CD4-positive, alpha-beta T cell (primary cell): ENCODE results near the gene TENM4. TPM values are rescaled to one million over a fixed set of nuclear protein-coding genes. Genes with fewer than 3 reads are reported as not detected.

Experiments used
- ATAC-seq: fragments of 200-7000 bp; cut with Tn5 transposase; one replicate; pipeline ENCODE4 v1.10.0; 2022; ENCODE audit warnings: mild to moderate bottlenecking; ENCODE audit not compliant: poor library complexity
- CTCF ChIA-PET: fragments of 350-600 bp; sonication (Branson Sonifier 250); formaldehyde crosslinking; loops from one replicate; lab custom pipeline; 2021; ENCODE audit warnings: antibody characterized with exemption, inconsistent platforms; lab: Charles Lee
- POLR2A ChIA-PET: fragments of 350-600 bp; sonication (Branson Sonifier 250); formaldehyde crosslinking; loops from one replicate; lab custom pipeline; 2021; ENCODE audit warnings: antibody characterized with exemption, inconsistent platforms; lab: Charles Lee
- DNase-seq, 14 experiments: peaks; one replicate each; pipeline ENCODE4 v3.0.0-alpha.2; 2013 to 2020; ENCODE audit warnings: mixed read lengths in 2 of 14
- H3K27ac ChIP-seq, 2 donors: one replicate each; pipeline versions ENCODE4 v1.5.1 to v1.7.0; 2013; ENCODE audit warnings: low read length in 2 of 2, low read depth in 1 of 2, mild to moderate bottlenecking in 1 of 2
- H3K27me3 ChIP-seq, 2 experiments: 1 replicate in 1 of 2; 2 replicates in 1 of 2; pipeline versions ENCODE4 v1.6.1 to v1.7.0; 2013; ENCODE audit warnings: low read length in 2 of 2, control low read depth in 1 of 2, mild to moderate bottlenecking in 1 of 2, moderate library complexity in 1 of 2; ENCODE audit not compliant: insufficient read depth in 2 of 2, control insufficient read depth in 1 of 2
- H3K36me3 ChIP-seq: one replicate; pipeline ENCODE4 v1.6.1; 2013; ENCODE audit warnings: low read length, control low read depth; ENCODE audit not compliant: insufficient read depth
- H3K4me1 ChIP-seq: one replicate; pipeline ENCODE4 v1.6.1; 2013; ENCODE audit warnings: low read length, control low read depth; ENCODE audit not compliant: insufficient read depth
- H3K4me3 ChIP-seq: one replicate; pipeline ENCODE4 v1.5.1; 2013; ENCODE audit warnings: mild to moderate bottlenecking, low read length, moderate library complexity
- H3K9me3 ChIP-seq, 2 experiments: 1 replicate in 1 of 2; 2 replicates in 1 of 2; pipeline versions ENCODE4 v1.6.1 to v1.7.0; 2013; ENCODE audit warnings: low read length in 2 of 2, mild to moderate bottlenecking in 2 of 2, control low read depth in 1 of 2, moderate library complexity in 1 of 2; ENCODE audit not compliant: control insufficient read depth in 1 of 2, insufficient read depth in 1 of 2
- H3K27ac Mint-ChIP-seq: one replicate; pipeline ENCODE4 v1.8.0; 2020; ENCODE audit warnings: mixed read lengths
- H3K27me3 Mint-ChIP-seq: one replicate; pipeline ENCODE4 v1.8.0; 2021; ENCODE audit warnings: mixed read lengths
- H3K36me3 Mint-ChIP-seq: one replicate; pipeline ENCODE4 v1.8.0; 2021; ENCODE audit warnings: low read depth, mixed read lengths
- H3K4me1 Mint-ChIP-seq: one replicate; pipeline ENCODE4 v1.8.0; 2021; ENCODE audit warnings: low read depth, mixed read lengths
- H3K4me3 Mint-ChIP-seq: one replicate; pipeline ENCODE4 v1.8.0; 2020; ENCODE audit warnings: mild to moderate bottlenecking, mixed read lengths
- H3K9me3 Mint-ChIP-seq: one replicate; pipeline ENCODE4 v1.8.0; 2020; ENCODE audit warnings: mixed read lengths
- intact Hi-C, 2 experiments: fragments of 100-400 bp; cut with DNase I in 1 of 2; cut with micrococcal nuclease in 1 of 2; formaldehyde crosslinking; loops; one replicate each; pipeline versions ENCODE4 v1.15.1 to v1.9.0; 2023 to 2025; cut with DNase I, micrococcal nuclease
- total RNA-seq, 174 experiments: library from RNA in 2 of 174; stranded (reverse) in 2 of 174; gene quantifications; one replicate each; pipeline ENCODE4 v1.2.3 and lab custom pipeline; 2021 to 2026
- TF ChIP-seq, protein P1 (sequence below): fragments of 200-600 bp; IDR thresholded peaks from one replicate; pipeline ENCODE4 v1.8.0; 2022; ENCODE audit warnings: antibody characterized with exemption, mild to moderate bottlenecking

Gene TENM4
- total RNA-seq, 2 experiments from 2014 or later, result 0.22 to 0.31 TPM

DNA sequence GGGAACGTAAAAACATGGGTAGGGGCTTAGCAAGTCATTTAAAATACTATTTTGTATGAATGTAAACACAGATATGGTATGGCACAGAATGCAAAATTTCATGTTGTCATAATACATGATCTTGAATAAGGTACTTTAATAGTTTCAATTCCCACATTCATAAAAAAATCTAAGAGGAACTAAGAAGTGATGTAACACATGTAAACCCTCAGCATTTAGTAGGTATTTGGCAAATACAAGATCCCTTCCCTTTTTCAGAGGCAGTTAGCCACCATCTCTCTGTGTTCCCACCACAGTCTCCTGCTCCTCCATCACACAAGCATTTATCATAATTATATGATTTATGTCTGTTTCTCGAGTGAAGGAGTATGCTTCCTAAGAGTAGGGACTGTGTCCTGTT is 251.8 kb downstream of the TENM4 start:
- H3K4me1 ChIP-seq, result no peaks in the 10 kb centered on the region
- Mint-ChIP-seq H3K4me3 (no peak overlapping the region), H3K9me3 (no peaks in the 10 kb centered on the region), H3K4me1 (no peaks in the 10 kb centered on the region), H3K27me3 (no peaks in the 10 kb centered on the region), H3K27ac (no peak overlapping the region), H3K36me3 (no peaks in the 10 kb centered on the region)
- ATAC-seq (no peak), DNase-seq (peak in 1 of 14 experiments; percentile 3)
- H3K36me3 ChIP-seq, result no peaks in the 10 kb centered on the region
- POLR2A ChIA-PET, result no interaction called here
- H3K27ac ChIP-seq, result no peak overlapping the region
- peaks cover 0 to 15% of the 10 kb centered on the region in 2 experiments for H3K9me3 ChIP-seq
- H3K27me3 ChIP-seq, result no peaks in the 10 kb centered on the region
- intact Hi-C loops, result no loop called here
- CTCF ChIA-PET, result no interaction called here
- no peak overlapping the region for H3K4me3 ChIP-seq
- TF ChIP-seq, protein P1, sequence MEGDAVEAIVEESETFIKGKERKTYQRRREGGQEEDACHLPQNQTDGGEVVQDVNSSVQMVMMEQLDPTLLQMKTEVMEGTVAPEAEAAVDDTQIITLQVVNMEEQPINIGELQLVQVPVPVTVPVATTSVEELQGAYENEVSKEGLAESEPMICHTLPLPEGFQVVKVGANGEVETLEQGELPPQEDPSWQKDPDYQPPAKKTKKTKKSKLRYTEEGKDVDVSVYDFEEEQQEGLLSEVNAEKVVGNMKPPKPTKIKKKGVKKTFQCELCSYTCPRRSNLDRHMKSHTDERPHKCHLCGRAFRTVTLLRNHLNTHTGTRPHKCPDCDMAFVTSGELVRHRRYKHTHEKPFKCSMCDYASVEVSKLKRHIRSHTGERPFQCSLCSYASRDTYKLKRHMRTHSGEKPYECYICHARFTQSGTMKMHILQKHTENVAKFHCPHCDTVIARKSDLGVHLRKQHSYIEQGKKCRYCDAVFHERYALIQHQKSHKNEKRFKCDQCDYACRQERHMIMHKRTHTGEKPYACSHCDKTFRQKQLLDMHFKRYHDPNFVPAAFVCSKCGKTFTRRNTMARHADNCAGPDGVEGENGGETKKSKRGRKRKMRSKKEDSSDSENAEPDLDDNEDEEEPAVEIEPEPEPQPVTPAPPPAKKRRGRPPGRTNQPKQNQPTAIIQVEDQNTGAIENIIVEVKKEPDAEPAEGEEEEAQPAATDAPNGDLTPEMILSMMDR, result no peak

DNA sequence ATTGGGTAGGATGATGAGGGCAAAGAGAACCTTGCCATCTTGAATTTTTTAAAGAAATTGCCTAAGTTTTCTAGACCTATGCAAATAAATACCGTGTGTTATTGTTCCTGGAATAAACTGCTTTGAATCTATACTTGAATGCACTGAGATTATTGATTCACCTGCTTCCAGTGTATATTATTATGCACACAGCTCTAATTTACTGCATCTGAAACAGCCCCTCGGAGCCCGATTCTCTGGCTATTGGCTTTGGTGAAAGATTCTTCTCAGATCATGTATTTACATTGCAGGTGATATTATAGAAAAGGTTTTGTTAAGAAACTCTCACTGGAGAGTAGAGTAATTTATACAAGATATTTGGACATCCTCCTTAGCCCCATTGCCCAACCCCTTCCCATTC is 254.2 kb downstream of the TENM4 start:
- H3K27me3 ChIP-seq, result no peaks in the 10 kb centered on the region
- no peak overlapping the region for H3K27ac Mint-ChIP-seq
- no peaks in the 10 kb centered on the region for H3K36me3 Mint-ChIP-seq
- H3K4me1 ChIP-seq, result no peaks in the 10 kb centered on the region
- ChIA-PET CTCF (no interaction called here), POLR2A (no interaction called here)
- no peak overlapping the region for H3K27ac ChIP-seq
- H3K9me3 ChIP-seq, result peaks cover 0 to 2% of the 10 kb centered on the region in 2 experiments
- ATAC-seq (no peak), DNase-seq (no peak)
- H3K9me3 Mint-ChIP-seq, result no peaks in the 10 kb centered on the region
- no peak overlapping the region for H3K4me3 ChIP-seq
- TF ChIP-seq, protein P1, result no peak
- no peak overlapping the region for H3K4me3 Mint-ChIP-seq
- H3K36me3 ChIP-seq, result no peaks in the 10 kb centered on the region
- H3K27me3 Mint-ChIP-seq, result no peaks in the 10 kb centered on the region
- H3K4me1 Mint-ChIP-seq, result no peaks in the 10 kb centered on the region
- intact Hi-C loops, result no loop called here

DNA sequence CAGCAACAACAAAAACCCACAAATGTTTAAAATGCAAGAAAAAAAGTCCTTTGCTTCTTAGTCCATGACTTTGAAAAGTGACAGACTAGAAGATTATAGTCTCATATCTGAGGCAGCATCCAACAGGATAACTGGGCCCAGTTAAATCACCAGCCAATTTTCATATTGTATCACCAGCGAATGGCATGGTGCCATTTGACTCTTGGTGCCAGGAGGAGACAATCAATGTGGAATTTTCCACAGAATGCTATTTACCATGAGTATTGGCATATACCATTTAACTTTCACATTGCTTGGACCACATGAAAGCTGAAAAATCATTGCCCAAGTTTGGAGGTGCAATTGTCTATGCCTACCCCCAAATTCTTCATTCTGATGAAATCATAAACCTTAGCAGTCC is 255.5 kb downstream of the TENM4 start:
- H3K9me3 Mint-ChIP-seq, result no peaks in the 10 kb centered on the region
- ATAC-seq (no peak), DNase-seq (no peak)
- no peaks in the 10 kb centered on the region for H3K4me1 Mint-ChIP-seq
- ChIA-PET POLR2A (no interaction called here), CTCF (no interaction called here)
- TF ChIP-seq, protein P1, result no peak
- no peak overlapping the region for H3K4me3 ChIP-seq
- no peaks in the 10 kb centered on the region for H3K36me3 Mint-ChIP-seq
- no peak overlapping the region for H3K27ac ChIP-seq
- H3K4me3 Mint-ChIP-seq, result no peak overlapping the region
- no peaks in the 10 kb centered on the region for H3K27me3 ChIP-seq
- no peaks in the 10 kb centered on the region for H3K36me3 ChIP-seq
- H3K27me3 Mint-ChIP-seq, result no peaks in the 10 kb centered on the region
- intact Hi-C loops, result no loop called here
- no peak overlapping the region for H3K27ac Mint-ChIP-seq
- H3K4me1 ChIP-seq, result no peaks in the 10 kb centered on the region
- H3K9me3 ChIP-seq, result no peaks in the 10 kb centered on the region
